DOHH2 (cell line): Measurements from ENCODE around the gene UBQLN4.

Experiments used
- H3F3A ChIP-seq: fragments of 200-600 bp; sonication (generic), shearing (Covaris generic); 2 replicates; pipeline ENCODE4 v1.6.0; 2016; ENCODE audit warnings: antibody characterized with exemption, mild to moderate bottlenecking; ENCODE audit not compliant: control insufficient read depth, insufficient read depth
- H3K27ac ChIP-seq: fragments of 200-600 bp; sonication (generic); 2 replicates; pipeline ENCODE4 v1.5.1; 2014; ENCODE audit warnings: low read depth, mild to moderate bottlenecking, low read length, moderate library complexity
- H3K27me3 ChIP-seq: fragments of 200-600 bp; sonication (generic); 2 replicates; pipeline ENCODE4 v1.6.1; 2014; ENCODE audit warnings: mild to moderate bottlenecking, low read length, mixed read lengths; ENCODE audit not compliant: control insufficient read depth
- H3K36me3 ChIP-seq: fragments of 200-600 bp; sonication (generic); 2 replicates; pipeline ENCODE4 v1.6.1; 2014; ENCODE audit warnings: mild to moderate bottlenecking, low read length, moderate library complexity, mixed read lengths; ENCODE audit not compliant: control insufficient read depth
- H3K4me1 ChIP-seq: fragments of 200-600 bp; sonication (generic); 2 replicates; pipeline ENCODE4 v1.6.1; 2014; ENCODE audit warnings: mild to moderate bottlenecking, low read length, mixed read lengths; ENCODE audit not compliant: control insufficient read depth
- H3K4me2 ChIP-seq: fragments of 200-600 bp; sonication (generic); 2 replicates; pipeline ENCODE4 v1.6.0; 2014; ENCODE audit warnings: mild to moderate bottlenecking, low read length, moderate library complexity
- H3K4me3 ChIP-seq: fragments of 200-600 bp; sonication (generic); 2 replicates; pipeline ENCODE4 v1.5.1; 2014; ENCODE audit warnings: mild to moderate bottlenecking, low read length, mixed read lengths
- H3K79me2 ChIP-seq: fragments of 200-600 bp; sonication (generic); 2 replicates; pipeline ENCODE4 v1.6.1; 2014; ENCODE audit warnings: mild to moderate bottlenecking, low read length, mixed read lengths; ENCODE audit not compliant: control insufficient read depth
- H3K9me2 ChIP-seq: fragments of 200-600 bp; sonication (generic); replicated peaks from 2 replicates; pipeline ENCODE4 v1.6.1; 2014; ENCODE audit warnings: mild to moderate bottlenecking, low read length, mixed read lengths; ENCODE audit not compliant: control insufficient read depth
- H3K9me3 ChIP-seq: fragments of 200-600 bp; sonication (generic); 2 replicates; pipeline ENCODE4 v1.6.1; 2014; ENCODE audit warnings: antibody characterized with exemption, low read length, mixed read lengths; ENCODE audit not compliant: control insufficient read depth, insufficient read depth
- H4K20me1 ChIP-seq: fragments of 200-600 bp; sonication (generic); 2 replicates; pipeline ENCODE4 v1.6.0; 2014; ENCODE audit warnings: low read depth, mild to moderate bottlenecking, antibody characterized with exemption, low read length, moderate library complexity; ENCODE audit not compliant: control insufficient read depth, insufficient read depth
- CTCF ChIP-seq: fragments of 200-600 bp; sonication (generic); IDR thresholded peaks from one replicate; pipeline ENCODE4 v1.5.1; 2014; ENCODE audit warnings: antibody characterized with exemption, mild to moderate bottlenecking, low read depth, low read length; ENCODE audit not compliant: poor library complexity, severe bottlenecking
- EZH2phosphoT487 ChIP-seq: fragments of 200-600 bp; sonication (generic); IDR thresholded peaks from 2 replicates; pipeline ENCODE4 v1.6.1; 2017; ENCODE audit warnings: borderline replicate concordance, mild to moderate bottlenecking, antibody characterized with exemption, low read length, moderate library complexity, mixed read lengths

UBQLN4 gene

GRCh38 chr1:155990005-155990739 is 63.4 kb downstream of the UBQLN4 start:
- Histone ChIP-seq H3K27me3 (no peaks in the 10 kb centered on the region), H3K9me2 (no peaks in the 10 kb centered on the region), H3K27ac (no peak overlapping the region), H3K9me3 (no peaks in the 10 kb centered on the region), H3K4me3 (no peak overlapping the region), H3K36me3 (no peaks in the 10 kb centered on the region), H3K79me2 (no peaks in the 10 kb centered on the region), H3K4me1 (peaks cover 12% of the 10 kb centered on the region), H3K4me2 (peak overlapping the region; percentile 20; the same call in 1 of the 2 replicates), H4K20me1 (no peaks in the 10 kb centered on the region), H3F3A (no peaks in the 10 kb centered on the region)
- no peak for TF ChIP-seq EZH2phosphoT487
- no peak for TF ChIP-seq CTCF

GRCh38 chr1:155989242-155990004 is 64.2 kb downstream of the UBQLN4 start:
- Histone ChIP-seq H3K9me2 (no peaks in the 10 kb centered on the region), H3K4me1 (peaks cover 13% of the 10 kb centered on the region), H3K27ac (no peak overlapping the region), H3K36me3 (no peaks in the 10 kb centered on the region), H3F3A (no peaks in the 10 kb centered on the region), H4K20me1 (no peaks in the 10 kb centered on the region), H3K27me3 (no peaks in the 10 kb centered on the region), H3K79me2 (no peaks in the 10 kb centered on the region), H3K4me3 (no peak overlapping the region), H3K9me3 (no peaks in the 10 kb centered on the region), H3K4me2 (peak overlapping the region; percentile 20; the same call in 1 of the 2 replicates)
- TF ChIP-seq CTCF = peak; percentile 99
- no peak for TF ChIP-seq EZH2phosphoT487
